Measurements from ENCODE around the gene DAPK1.
"Not testable (repeated sequence)": the region's sequence is repeated elsewhere in the genome, so short reads cannot be mapped to it uniquely, and the experiment has no call there.

Gene DAPK1

GRCh38 chr9:87498811-87499360 lies 1.2 kb downstream of the DAPK1 start:
- no peak for DNase-seq

- DNase-seq: no peak
Measured at GRCh38 chr9:87499424-87500017, 1.9 kb downstream of the DAPK1 start.

GRCh38 chr9:87500491-87501270 lies 3.0 kb downstream of the DAPK1 start:
- no peak for DNase-seq

GRCh38 chr9:87501271-87501656 lies 3.6 kb downstream of the DAPK1 start:
- DNase-seq: not testable (repeated sequence)

- no peak for DNase-seq
Measured at GRCh38 chr9:87501806-87502205, 4.1 kb downstream of the DAPK1 start.

- no peak for DNase-seq
Measured at GRCh38 chr9:87502391-87503221, 4.9 kb downstream of the DAPK1 start.

- no peak for DNase-seq
Measured at GRCh38 chr9:87503430-87503829, 5.8 kb downstream of the DAPK1 start.

- no peak for DNase-seq
Measured at GRCh38 chr9:87503927-87504326, 6.3 kb downstream of the DAPK1 start.

- no peak for DNase-seq
Measured at GRCh38 chr9:87504938-87505337, 7.3 kb downstream of the DAPK1 start.

GRCh38 chr9:87505869-87506678 lies 8.4 kb downstream of the DAPK1 start:
- DNase-seq: no peak

GRCh38 chr9:87507576-87507975 lies 9.9 kb downstream of the DAPK1 start:
- no peak for DNase-seq

GRCh38 chr9:87510252-87510683 lies 12.6 kb downstream of the DAPK1 start:
- no peak for DNase-seq

GRCh38 chr9:87512311-87512710 lies 14.6 kb downstream of the DAPK1 start:
- DNase-seq: no peak

GRCh38 chr9:87513161-87513560 lies 15.5 kb downstream of the DAPK1 start:
- DNase-seq: no peak

GRCh38 chr9:87513880-87514535 lies 16.3 kb downstream of the DAPK1 start:
- DNase-seq: no peak

GRCh38 chr9:87515006-87515405 lies 17.3 kb downstream of the DAPK1 start:
- no peak for DNase-seq

GRCh38 chr9:87515588-87516221 lies 18.0 kb downstream of the DAPK1 start:
- DNase-seq: no peak

GRCh38 chr9:87516222-87516925 lies 18.7 kb downstream of the DAPK1 start:
- no peak for DNase-seq

- DNase-seq: no peak
Measured at GRCh38 chr9:87516926-87517290, 19.2 kb downstream of the DAPK1 start.

GRCh38 chr9:87517732-87518131 lies 20.1 kb downstream of the DAPK1 start:
- no peak for DNase-seq
